ENCODE data around the gene WDR46. TPM values are rescaled to one million over a fixed set of nuclear protein-coding genes. Genes with fewer than 3 reads are reported as not detected.

Gene WDR46
- total RNA-seq: 70.2 and 77.2 TPM in 2 replicates

- intact Hi-C loops (cut with micrococcal nuclease): loop anchor here (1.0 kb wide), 4 partner anchors 10 to 102 kb away; partner anchors contain the start of genes B3GALT4, KIFC1 and RPS18
Measured at GRCh38 chr6:33288921-33289783, at the start of gene WDR46, which contains the start of gene PFDN6. WDR46 (minus strand) TSS chr6:33289239; CDS start chr6:33289170, 69 bp downstream. PFDN6 (plus strand) TSS chr6:33289601; CDS start chr6:33289857, 256 bp downstream.

GRCh38 chr6:33336495-33336894, 47.5 kb upstream of the WDR46 start:
- intact Hi-C loops (cut with micrococcal nuclease): no loop called here

GRCh38 chr6:33335916-33336315, 46.9 kb upstream of the WDR46 start:
- intact Hi-C loops (cut with micrococcal nuclease): no loop called here

- intact Hi-C loops (cut with micrococcal nuclease): no loop called here
Measured at GRCh38 chr6:33333666-33334065, 44.6 kb upstream of the WDR46 start.

- intact Hi-C loops (cut with micrococcal nuclease): no loop called here
Measured at GRCh38 chr6:33330736-33331135, 41.7 kb upstream of the WDR46 start.

- intact Hi-C loops (cut with micrococcal nuclease): no loop called here
Measured at GRCh38 chr6:33329058-33329457, 40.0 kb upstream of the WDR46 start.

GRCh38 chr6:33324125-33324524, 35.1 kb upstream of the WDR46 start:
- intact Hi-C loops (cut with micrococcal nuclease): no loop called here

- intact Hi-C loops (cut with micrococcal nuclease): loop anchor here (1.0 kb wide), 5 partner anchors 9 to 87 kb away; partner anchors contain the start of genes KIFC1, TAPBP and VPS52
Measured at GRCh38 chr6:33323623-33323948, 34.5 kb upstream of the WDR46 start.

- intact Hi-C loops (cut with micrococcal nuclease): no loop called here
Measured at GRCh38 chr6:33321227-33321626, 32.2 kb upstream of the WDR46 start.

- intact Hi-C loops (cut with micrococcal nuclease): no loop called here
Measured at GRCh38 chr6:33320315-33321181, 31.5 kb upstream of the WDR46 start.

GRCh38 chr6:33319939-33320314, 30.9 kb upstream of the WDR46 start:
- intact Hi-C loops (cut with micrococcal nuclease): loop anchor here (10.0 kb wide), 2 partner anchors 255 to 465 kb away; partner anchors contain the start of genes PSMB9 and TAP1

GRCh38 chr6:33318426-33319073, 29.5 kb upstream of the WDR46 start:
- intact Hi-C loops (cut with micrococcal nuclease): loop anchor here (10.0 kb wide), 2 partner anchors 256 to 464 kb away; partner anchors contain the start of genes PSMB9 and TAP1

GRCh38 chr6:33317669-33318425, 28.8 kb upstream of the WDR46 start, which contains the start of gene ZBTB22:
ZBTB22 (minus strand) TSS chr6:33317744; CDS start chr6:33316916, 828 bp downstream.
- intact Hi-C loops (cut with micrococcal nuclease): loop anchor here (1.0 to 10.0 kb wide), 6 partner anchors 27 to 463 kb away; partner anchors contain the start of genes CUTA, KIFC1, PSMB9 and TAP1

- intact Hi-C loops (cut with micrococcal nuclease): loop anchor here (1.0 to 10.0 kb wide), 6 partner anchors 28 to 463 kb away; partner anchors contain the start of genes CUTA, KIFC1, PSMB9 and TAP1
Measured at GRCh38 chr6:33317419-33317668, 28.3 kb upstream of the WDR46 start.

- intact Hi-C loops (cut with micrococcal nuclease): loop anchor here (1.0 to 10.0 kb wide), 6 partner anchors 28 to 462 kb away; partner anchors contain the start of genes CUTA, KIFC1, PSMB9 and TAP1
Measured at GRCh38 chr6:33316603-33317418, 27.8 kb upstream of the WDR46 start.

GRCh38 chr6:33315793-33316602, 27.0 kb upstream of the WDR46 start:
- intact Hi-C loops (cut with micrococcal nuclease): loop anchor here (10.0 kb wide), 2 partner anchors 259 to 461 kb away; partner anchors contain the start of genes PSMB9 and TAP1

GRCh38 chr6:33314943-33315792, 26.1 kb upstream of the WDR46 start:
- intact Hi-C loops (cut with micrococcal nuclease): loop anchor here (1.0 to 10.0 kb wide), 6 partner anchors 8 to 460 kb away; partner anchors contain the start of genes HSD17B8, PSMB9, RXRB and SLC39A7

Measured in T-helper 2 cell treated with Interferon-gamma antibody and Interleukin-4, amounts not matched to agents 100 ng/mL and 5 ng/mL, for 36 hours (primary cell).